ENCODE results near the gene FA2H. TPM values are rescaled to one million over a fixed set of nuclear protein-coding genes. Genes with fewer than 3 reads are reported as not detected.

Gene FA2H
- total RNA-seq, 4 donors from 2014 or later = not detected

DNA sequence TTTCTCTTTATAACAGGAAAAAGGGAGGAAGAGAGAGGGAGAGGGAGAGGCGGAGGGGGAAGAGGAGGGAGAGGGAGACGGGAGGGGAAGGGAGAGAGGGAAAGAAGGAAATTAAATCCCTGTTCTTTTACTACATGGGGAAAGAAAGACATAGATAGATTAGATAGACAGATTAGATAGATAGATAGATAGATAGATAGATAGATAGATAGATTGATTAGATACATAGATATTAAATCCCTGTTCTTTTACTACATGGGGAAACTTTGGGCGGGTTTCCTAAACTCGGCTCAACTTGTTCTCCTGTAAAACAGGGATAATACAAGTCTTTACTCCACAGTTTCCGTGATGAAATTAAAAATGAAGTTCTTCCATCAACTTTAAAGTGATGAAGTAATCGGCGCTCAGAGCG, 108.6 kb downstream of the FA2H start:
- no peaks in the 10 kb centered on the region for H3K27me3 ChIP-seq
- peak overlapping the region; percentile 66 to 85 for H3K4me3 ChIP-seq
- H3K27ac ChIP-seq = peak overlapping the region; percentile 30 to 68
- no peak for DNase-seq
- H3K4me1 ChIP-seq = no peaks in the 10 kb centered on the region
- intact Hi-C loops (cut with DNase I; ENCODE audit: low total_unique reads) = no loop called here
- H3K9me3 ChIP-seq = no peaks in the 10 kb centered on the region
- no peaks in the 10 kb centered on the region for H3K36me3 ChIP-seq
- no peak for TF ChIP-seq POLR2A (IDR thresholded peaks at IDR 0.05)
- TF ChIP-seq, protein P1, sequence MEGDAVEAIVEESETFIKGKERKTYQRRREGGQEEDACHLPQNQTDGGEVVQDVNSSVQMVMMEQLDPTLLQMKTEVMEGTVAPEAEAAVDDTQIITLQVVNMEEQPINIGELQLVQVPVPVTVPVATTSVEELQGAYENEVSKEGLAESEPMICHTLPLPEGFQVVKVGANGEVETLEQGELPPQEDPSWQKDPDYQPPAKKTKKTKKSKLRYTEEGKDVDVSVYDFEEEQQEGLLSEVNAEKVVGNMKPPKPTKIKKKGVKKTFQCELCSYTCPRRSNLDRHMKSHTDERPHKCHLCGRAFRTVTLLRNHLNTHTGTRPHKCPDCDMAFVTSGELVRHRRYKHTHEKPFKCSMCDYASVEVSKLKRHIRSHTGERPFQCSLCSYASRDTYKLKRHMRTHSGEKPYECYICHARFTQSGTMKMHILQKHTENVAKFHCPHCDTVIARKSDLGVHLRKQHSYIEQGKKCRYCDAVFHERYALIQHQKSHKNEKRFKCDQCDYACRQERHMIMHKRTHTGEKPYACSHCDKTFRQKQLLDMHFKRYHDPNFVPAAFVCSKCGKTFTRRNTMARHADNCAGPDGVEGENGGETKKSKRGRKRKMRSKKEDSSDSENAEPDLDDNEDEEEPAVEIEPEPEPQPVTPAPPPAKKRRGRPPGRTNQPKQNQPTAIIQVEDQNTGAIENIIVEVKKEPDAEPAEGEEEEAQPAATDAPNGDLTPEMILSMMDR (IDR thresholded peaks at IDR 0.05) = no peak

Other genes starting within 250 kb of the FA2H start
- 100 to 1,000 TPM in 2 of 4 donors, 10 to 100 TPM in 2; 53.0 to 272 (median 127) TPM for gene GLG1, start 167.7 kb downstream of the FA2H start, total RNA-seq
- 10 to 100 TPM in 3 of 4 donors, 1 to 10 TPM in 1; 3.6 to 27.6 (median 20.0) TPM for gene RFWD3, start 107.9 kb downstream of the FA2H start, total RNA-seq
- 10 to 100 TPM in 1 of 4 donors, 1 to 10 TPM in 3; 3.8 to 19.4 (median 7.6) TPM for gene MLKL, start 74.0 kb downstream of the FA2H start, total RNA-seq
- 100 to 1,000 TPM in 1 of 4 donors, 10 to 100 TPM in 3; 37.1 to 103 (median 65.0) TPM for gene WDR59, start 210.3 kb upstream of the FA2H start, total RNA-seq
- gene ZNRF1, start 224.2 kb upstream of the FA2H start, total RNA-seq = 10 to 100 TPM; 14.1 to 37.4 (median 19.4) TPM